Retinal pigment epithelial cell (primary cell): Measurements from ENCODE around the gene KRI1.
A peak's percentile ranks its signal among the peaks of the same experiment; 100 is the strongest.
"Not testable (repeated sequence)": the region's sequence is repeated elsewhere in the genome, so short reads cannot be mapped to it uniquely, and the experiment has no call there.

Source experiments
- DNase-seq: peaks from one replicate; pipeline ENCODE4 v3.0.0-alpha.2; 2010; ENCODE audit warnings: low read depth
- H3K4me3 ChIP-seq: 2 replicates; pipeline ENCODE4 v1.5.1; 2011; ENCODE audit warnings: mild to moderate bottlenecking, low read length, control low read depth, moderate library complexity
- CTCF ChIP-seq: conservative IDR thresholded peaks from 2 replicates; pipeline ENCODE4 v1.5.1; 2011; ENCODE audit warnings: low read depth, low read length, control low read depth, inconsistent platforms

Gene KRI1

GRCh38 chr19:10575011-10575716 lies 9.4 kb upstream of the KRI1 start:
- no peak for DNase-seq
- H3K4me3 ChIP-seq: no peak overlapping the region
- no peak for TF ChIP-seq CTCF

- no peak for TF ChIP-seq CTCF
- no peak for DNase-seq
- H3K4me3 ChIP-seq: no peak overlapping the region
These were observed 8.7 kb upstream of the KRI1 start for GRCh38 chr19:10574462-10574861.

GRCh38 chr19:10573793-10574192 lies 8.0 kb upstream of the KRI1 start:
- not testable (repeated sequence) for DNase-seq, H3K4me3 ChIP-seq

GRCh38 chr19:10568826-10569651 lies 3.2 kb upstream of the KRI1 start, which contains the start of gene CDKN2D:
TSS of gene CDKN2D (minus strand) at chr19:10568979. CDS start at chr19:10568653, 326 bp downstream.
- no peak for TF ChIP-seq CTCF
- DNase-seq: peak; percentile 96
- H3K4me3 ChIP-seq: peak within 1 kb of the TSS; percentile 62

GRCh38 chr19:10568062-10568825 lies 2.4 kb upstream of the KRI1 start:
- TF ChIP-seq CTCF: no peak
- DNase-seq: no peak
- peak overlapping the region; percentile 62 for H3K4me3 ChIP-seq

- H3K4me3 ChIP-seq: peak overlapping the region; percentile 62
- no peak for TF ChIP-seq CTCF
- no peak for DNase-seq
These were observed 1.8 kb upstream of the KRI1 start for GRCh38 chr19:10567656-10568055.
